Thyroid gland (tissue), 4 donors: ENCODE results near the gene CALD1.

ENCODE experiments used
- CTCF ChIP-seq, 6 experiments: fragments of 200-600 bp in 3 of 6; fragments of 450-650 bp in 3 of 6; sonication (generic) in 3 of 6; IDR thresholded peaks; one replicate each; pipeline ENCODE4 v1.5.1; 2016 to 2019; ENCODE audit warnings: antibody characterized with exemption in 6 of 6, mild to moderate bottlenecking in 2 of 6, inconsistent platforms in 1 of 6, moderate library complexity in 1 of 6
- POLR2A ChIP-seq, 2 donors: fragments of 450-650 bp; IDR thresholded peaks; one replicate each; pipeline ENCODE4 v1.6.1; 2017; ENCODE audit warnings: antibody characterized with exemption in 2 of 2, mild to moderate bottlenecking in 2 of 2, moderate library complexity in 1 of 2

DNA sequence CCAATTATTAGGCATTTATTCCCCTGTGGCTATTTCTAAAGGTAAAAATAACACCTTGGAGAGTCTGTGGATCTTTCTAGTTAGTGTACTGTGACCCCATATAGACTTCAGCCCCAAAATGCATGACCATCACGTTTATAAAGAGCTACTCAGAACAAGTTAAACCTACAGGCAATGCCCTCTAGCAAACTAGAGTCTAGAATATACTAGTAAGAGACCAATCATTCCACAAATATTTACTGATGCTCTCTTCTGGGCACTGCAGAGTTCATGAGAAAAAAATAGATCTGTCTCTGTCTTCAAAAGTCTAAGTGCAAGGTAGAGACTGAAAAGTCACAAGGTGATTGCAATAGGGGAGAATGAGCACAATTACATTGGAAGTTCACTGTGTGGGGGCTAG lies 20.5 kb upstream of the CALD1 start:
- no peak for TF ChIP-seq CTCF (IDR thresholded peaks at IDR 0.05)
- TF ChIP-seq POLR2A (IDR thresholded peaks at IDR 0.05): no peak
